GDM1 (cell line): ENCODE results near the gene SLF2.

Source experiments
- DNase-seq: peaks from one replicate; lab custom pipeline; 2025; lab: John Stamatoyannopoulos, UW

Gene SLF2

DNA sequence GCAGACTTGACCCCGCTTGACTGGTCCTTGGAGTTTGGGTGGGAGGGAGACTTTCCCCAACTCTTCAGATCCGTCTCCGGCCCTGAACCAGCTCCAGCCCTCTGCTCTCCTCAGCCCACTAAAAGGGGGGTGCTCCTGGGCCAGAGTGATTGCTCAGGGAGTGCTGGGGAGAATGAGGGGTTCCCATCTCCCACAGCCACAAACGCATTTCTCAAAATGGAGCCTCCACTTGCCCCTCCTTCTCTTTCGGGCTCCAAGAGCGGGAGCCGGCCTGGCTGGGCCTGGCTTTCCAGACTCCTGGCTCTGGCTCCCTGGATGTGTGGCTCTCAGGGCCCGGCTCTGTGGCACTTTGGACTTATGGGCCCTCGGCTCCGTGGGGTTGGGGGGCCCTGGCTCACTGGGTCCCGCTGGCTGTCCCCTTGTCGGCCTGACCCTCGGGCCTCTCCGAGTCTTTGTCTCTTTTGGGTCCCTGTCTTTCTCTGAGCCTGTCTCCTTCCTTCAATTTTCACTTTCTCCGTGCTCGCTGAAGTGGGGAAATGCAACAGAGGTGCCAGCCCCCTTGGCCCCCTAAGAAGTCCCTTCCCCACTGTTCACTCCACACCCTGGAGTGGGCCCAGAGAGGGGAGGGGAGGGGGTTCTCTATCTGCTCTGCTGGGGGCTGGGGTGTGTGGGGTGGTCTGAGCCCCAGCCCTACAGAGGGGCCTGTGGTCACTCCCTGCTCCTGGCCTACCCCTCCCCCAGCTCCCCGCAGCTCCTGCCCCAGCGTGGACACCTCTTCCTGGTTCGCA lies 87.6 kb downstream of the SLF2 start:
- no peak for DNase-seq

DNA sequence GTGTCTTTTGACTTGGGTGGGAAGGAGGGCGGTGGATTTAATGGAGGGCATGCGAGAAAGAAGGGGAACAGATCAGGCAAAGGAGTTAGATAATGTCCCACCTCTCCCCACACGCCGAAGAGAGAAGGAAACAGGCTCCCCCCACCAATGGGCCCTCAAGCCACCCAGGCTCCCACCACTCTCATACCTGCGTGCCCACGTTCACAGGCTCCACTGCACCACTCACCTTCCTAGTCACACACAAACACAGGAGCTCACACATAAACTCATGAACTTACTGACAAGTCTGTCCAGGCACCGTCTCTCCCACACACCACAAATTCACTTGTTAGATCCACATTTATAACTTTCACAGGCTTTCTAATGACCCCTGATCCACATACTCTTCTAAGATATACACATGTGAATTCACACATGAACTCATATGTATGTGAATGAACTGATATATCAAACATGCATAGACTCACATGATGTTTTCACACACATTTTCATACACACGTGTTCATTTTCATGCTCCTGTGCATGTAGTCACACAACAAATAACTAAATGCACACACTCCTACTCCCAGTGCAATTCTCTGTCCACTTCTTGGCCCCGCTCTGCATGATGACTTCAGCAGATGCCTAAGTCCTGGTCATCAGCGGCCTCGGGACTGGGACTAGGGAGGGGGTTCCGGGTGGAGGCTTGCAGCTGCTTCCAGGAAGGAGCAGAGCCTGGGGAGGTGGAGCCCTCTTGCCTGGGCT lies 88.3 kb downstream of the SLF2 start:
- no peak for DNase-seq

DNA sequence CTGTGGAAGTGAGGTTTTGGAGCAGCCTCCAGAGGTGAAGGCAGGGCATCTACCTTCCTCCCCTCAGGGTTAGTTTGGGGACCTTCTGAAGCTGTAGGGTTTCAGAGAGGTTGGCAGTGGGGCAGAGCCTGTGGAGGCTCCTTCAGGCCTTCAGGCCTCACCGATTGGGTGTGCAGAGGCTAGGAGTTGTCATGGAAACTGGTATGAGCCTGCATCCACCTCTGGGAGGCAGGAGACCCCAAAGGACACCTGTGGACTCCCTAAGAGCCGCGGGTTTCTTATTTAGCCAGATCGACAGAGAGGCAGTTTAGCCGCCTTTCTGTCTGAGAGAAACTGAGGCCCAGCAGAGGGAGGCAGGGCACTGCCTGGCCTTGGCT lies 88.9 kb downstream of the SLF2 start:
- no peak for DNase-seq

DNA sequence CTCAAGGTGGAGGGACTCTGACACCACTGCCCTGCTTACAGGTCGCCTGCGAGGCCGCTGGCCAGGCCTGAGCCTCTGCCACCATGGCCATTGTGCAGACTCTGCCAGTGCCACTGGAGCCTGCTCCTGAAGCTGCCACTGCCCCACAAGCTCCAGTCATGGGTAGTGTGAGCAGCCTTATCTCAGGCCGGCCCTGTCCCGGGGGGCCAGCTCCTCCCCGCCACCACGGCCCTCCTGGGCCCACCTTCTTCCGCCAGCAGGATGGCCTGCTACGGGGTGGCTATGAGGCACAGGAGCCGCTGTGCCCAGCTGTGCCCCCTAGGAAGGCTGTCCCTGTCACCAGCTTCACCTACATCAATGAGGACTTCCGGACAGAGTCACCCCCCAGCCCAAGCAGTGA lies 89.7 kb downstream of the SLF2 start:
- DNase-seq, result no peak

DNA sequence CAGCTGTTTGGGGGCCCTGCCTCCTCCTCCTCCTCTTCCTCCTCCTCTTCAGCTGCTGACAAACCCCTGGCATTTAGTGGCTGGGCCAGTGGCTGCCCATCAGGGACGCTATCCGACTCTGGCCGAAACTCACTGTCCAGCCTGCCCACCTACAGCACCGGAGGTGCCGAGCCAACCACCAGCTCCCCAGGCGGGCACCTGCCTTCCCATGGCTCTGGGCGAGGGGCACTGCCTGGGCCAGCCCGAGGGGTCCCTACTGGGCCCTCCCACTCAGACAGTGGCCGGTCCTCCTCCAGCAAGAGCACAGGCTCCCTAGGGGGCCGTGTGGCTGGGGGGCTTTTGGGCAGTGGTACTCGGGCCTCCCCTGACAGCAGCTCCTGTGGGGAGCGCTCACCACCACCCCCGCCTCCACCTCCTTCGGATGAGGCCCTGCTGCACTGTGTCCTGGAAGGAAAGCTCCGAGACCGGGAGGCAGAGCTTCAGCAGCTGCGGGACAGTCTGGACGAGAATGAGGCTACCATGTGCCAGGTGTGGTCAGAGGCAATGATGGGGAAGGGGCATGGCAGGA lies 91.0 kb downstream of the SLF2 start:
- no peak for DNase-seq

DNA sequence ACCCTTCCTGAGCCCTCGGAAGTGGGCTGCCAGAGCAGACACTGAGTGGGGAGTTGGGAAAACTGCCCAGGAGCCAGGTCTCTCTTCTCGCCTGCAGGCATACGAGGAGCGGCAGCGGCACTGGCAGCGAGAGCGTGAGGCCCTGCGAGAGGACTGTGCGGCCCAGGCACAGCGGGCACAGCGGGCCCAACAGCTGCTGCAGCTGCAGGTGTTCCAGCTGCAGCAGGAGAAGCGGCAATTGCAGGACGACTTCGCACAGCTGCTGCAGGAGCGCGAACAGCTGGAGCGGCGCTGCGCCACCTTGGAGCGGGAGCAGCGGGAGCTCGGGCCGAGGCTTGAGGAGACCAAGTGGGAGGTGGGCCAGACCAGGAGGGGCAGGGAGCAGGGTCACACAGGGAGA lies 92.6 kb downstream of the SLF2 start:
- no peak for DNase-seq

DNA sequence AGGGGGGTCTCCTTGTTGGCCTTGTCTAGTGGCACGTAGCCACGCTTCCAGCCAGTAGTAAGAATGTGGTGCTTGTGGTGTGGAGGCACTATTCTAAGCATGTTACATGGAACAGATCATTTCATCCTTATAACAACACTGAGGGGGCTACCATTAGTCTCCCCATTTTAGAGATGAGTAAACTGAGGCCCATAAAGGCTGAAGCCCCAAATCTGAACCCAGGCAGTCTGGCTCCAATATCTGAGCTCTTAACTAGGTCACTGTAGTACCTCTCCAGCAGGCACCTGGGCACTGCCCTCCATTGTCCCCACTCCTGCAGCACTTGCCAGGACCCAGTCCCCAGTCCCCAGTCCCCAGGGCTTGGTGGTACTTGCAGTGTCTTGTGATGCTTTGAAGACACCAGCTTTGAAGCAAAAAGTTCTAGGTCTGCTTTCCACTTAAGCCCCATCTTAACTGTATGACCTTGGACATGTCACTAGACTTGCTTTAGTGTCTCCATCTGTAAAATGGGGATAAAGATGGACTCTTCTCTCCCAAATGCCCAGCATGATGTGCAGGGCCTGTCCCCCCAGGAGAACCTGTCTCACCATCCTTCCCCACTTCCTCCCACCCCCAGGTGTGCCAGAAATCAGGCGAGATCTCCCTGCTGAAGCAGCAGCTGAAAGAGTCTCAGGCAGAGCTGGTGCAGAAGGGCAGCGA lies 93.3 kb downstream of the SLF2 start:
- no peak for DNase-seq

DNA sequence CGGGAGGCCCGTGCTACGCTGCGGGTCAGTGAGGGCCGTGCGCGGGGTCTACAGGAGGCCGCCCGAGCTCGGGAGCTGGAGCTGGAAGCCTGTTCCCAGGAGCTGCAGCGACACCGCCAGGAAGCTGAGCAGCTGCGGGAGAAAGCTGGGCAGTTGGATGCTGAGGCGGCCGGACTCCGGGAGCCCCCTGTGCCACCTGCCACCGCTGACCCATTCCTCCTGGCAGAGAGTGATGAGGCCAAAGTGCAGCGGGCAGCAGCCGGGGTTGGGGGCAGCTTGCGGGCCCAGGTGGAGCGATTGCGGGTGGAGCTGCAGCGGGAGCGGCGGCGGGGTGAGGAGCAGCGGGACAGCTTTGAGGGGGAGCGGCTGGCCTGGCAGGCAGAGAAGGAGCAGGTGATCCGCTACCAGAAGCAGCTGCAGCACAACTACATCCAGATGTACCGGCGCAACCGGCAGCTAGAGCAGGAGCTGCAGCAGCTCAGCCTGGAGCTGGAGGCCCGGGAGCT lies 93.9 kb downstream of the SLF2 start:
- DNase-seq, result no peak

DNA sequence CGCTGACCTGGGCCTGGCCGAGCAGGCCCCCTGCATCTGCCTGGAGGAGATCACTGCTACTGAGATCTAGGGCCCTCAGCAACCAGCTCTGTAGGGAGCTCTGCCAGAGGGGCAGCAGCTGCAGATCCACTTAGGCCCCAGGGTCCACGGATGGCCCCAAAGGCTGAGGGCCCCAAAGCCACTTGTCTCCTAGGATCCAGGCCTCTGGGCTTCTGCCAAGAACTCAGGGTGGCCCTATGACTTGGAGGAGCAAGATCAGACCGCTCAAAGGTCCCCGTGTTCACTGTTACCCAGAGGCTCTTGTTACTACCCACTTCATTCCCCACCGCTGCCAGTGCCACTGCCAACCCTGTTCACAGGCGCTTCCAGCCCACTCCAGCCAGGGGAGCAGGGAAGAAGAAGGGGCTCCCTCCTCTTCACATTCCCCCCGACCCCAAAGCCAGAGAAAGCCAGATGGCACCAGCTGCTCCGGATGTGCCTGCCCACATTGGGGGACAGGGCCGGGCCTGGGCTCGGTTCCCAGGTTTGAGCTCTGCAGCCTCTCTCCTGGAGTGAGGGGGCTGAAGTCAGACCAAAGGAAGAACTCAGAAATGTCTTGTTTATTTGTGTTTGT lies 94.4 kb downstream of the SLF2 start:
- DNase-seq, result no peak

DNA sequence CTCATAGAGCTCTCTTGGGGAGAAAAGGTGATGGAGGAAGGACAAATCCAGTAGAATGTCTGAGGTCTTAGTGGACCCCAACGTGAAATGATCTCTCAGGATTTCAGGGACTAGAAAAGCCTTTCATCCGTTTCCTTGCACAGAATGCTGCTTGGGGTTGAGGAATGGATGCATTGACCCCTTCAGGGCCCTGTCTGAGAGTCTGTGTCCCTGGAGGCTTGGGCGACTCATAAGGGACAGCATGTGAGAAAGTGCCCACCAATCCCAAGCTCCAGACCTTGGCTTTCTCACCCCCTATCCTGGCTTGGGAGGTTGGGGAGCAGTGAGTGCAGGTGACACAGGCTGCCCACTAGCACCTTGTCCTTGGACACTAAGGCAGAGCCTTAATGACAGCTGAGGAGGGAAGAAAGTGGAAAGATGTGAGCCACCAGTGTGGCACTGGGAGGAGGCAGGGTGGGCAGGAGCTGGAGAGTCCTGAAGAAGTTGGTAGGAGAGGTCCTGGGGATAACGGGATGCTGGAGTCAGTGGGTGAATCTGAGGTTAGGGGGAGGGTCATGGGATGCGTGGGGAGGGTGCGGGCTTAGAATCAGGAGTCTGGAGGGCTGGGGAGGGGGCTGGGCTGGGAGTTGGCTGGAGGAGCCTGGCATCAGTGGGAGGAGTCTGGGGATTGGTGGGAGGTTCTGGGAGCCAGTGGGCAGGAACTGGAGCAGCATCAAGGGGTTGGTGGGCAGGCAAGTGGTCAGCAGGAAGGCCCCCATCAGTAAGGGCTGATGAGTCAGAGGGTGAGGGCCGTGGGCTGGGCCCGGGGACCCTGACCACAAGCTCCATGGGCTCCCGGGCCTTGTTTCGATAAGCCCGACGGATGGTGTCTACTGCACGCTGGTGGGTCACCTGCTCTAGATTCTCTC lies 95.4 kb downstream of the SLF2 start:
- DNase-seq, result no peak

DNA sequence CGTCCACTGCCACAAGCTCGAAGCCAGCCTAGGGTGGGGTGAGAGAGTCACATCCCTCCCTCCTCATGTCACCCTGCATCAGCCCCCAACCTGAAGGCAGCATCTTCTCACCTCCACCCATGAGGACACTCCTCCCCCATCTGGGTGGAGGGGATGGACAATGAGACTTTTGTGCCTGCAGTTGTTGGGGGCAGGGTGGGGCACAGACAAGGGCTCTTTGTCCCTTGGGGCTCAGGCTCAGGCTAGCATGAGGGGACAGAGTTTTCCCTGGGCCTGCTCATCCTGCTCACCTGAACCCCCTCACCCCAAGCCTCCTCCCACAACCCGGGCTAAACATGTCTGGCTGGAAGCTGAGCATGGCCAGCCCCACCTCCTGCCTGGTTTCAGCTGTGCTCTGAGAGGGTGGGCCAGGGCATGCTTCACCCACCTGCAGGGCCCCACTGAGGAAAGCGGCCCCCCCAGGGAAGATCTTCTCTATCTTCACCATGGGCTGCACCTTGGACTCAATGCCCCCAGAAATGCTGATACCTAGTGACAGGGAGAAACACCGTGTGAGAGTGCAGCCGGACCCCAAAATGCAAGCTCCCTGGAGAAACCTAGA lies 96.2 kb downstream of the SLF2 start:
- no peak for DNase-seq

DNA sequence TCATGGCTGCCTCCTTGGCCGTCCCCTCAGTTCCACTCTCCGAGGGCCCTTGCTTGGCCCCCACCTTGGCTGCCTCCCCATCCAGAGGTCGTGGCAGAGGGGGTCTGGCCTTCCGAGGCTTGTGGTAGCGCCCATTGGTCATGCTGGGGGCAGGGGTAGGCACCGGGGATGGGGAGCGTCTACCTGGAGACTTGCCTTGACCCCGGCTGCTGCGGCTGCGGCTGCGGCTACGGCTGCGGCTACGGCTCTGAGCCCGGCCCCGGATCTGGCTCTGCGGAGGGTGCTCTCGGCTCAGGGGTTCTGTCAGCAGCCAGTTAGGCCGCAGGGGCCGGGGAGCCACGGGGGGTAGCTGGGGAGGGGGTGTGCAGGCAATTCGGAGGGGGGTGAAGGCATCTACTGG lies 97.6 kb downstream of the SLF2 start:
- no peak for DNase-seq

DNA sequence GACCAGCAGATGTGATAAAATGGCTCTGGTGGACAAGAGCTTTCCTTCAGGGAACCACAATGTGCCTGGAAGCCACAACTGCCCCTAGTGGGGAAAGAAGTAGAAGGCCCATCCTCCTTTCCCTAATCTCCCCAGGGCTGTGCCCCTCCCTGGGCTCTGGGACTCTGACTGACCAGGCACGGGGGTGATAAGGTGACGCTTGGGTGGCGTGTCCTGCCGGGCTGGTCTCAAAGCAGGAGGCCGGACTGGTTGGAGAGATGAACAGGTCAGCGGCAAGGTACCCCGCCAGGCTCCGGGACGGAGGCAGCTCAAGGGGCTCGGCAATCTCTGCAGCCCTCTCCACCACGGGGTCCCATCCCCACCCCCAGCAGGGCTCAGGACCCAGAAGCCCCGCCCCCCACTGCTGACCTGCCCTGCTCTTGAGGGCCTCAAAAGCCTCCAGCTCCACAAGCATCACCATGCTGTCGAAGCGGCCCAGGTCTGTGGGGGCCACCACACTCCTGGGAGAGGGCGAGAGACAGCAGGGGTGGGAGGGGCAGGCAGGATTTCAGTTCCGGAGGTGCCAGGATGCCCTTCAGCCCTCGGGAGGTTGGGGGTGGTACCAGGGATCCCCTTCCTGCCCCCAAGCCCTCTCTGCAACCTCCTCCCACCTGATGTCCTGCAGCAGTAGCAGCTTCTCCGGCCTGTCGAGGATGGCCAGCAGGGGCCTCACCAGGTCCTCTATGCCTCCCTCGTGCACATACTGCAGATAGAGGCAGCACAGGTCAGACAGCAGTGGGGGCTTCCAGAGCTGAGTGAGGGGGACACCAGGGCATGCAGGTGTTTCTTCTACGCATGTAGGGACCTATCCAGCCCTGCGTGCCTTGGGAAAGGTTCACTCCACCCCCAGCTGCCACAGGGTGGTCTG lies 99.0 kb downstream of the SLF2 start:
- DNase-seq, result no peak

DNA sequence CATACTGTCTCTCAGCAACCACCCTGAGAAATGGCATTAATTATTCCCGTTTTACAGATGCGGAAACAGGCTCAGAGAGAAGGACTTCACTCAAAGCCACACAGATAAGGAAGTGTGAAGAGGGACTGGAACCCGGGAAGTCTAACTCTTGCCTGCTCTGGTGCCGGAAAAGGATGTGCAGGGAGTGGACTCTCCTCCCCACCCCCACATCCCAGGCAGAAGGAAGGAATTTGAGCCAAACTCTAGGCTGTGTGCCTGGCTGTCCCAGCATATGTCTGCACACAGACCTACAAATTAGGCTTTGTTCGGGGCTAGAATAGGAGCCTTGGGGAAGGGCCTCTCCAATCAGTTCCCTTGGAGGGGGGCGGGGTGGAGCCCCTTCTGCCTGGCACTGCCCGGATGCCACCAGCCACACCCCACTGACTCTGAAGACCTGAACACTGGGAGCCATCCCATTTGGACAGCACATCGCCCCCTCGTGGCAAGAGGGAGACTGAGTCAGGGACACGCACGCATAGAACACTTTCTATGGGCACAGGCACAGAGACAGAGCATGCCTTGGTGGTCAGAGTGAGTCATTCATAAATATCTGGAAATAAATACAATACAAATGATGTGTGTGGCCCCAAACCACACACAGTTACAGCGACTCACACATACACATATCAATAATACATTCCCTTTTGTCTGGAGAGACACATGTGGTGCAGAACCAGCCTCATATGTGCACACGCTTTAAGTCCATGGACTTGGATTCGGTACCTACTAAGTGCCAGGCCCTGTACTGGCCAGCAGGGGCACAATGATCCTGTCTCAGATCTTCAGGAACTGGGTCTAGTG lies 100.0 kb downstream of the SLF2 start:
- peak; percentile 67 for DNase-seq

DNA sequence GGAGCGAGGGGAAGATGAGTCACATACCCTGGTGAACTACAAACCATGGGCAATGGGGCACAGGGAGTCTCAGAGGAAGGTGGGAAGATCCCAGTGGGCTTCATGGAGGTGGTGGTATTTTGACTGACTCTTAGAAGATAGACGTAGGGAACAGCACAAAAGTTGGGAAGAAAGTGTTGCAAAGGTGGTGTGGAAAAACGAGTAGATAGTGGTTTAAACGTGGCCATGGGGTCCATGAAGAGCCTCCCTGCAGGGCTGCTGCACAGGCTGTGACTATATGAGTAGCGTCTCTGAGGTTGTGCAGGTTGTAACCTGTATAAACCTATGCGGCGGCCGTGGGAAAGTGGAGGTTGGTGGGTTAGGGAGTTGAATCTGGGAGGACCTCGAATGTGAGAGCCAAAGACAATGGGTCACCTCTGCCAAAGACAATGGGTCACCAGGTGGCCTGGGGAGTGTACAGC lies 100.6 kb downstream of the SLF2 start:
- DNase-seq, result no peak

DNA sequence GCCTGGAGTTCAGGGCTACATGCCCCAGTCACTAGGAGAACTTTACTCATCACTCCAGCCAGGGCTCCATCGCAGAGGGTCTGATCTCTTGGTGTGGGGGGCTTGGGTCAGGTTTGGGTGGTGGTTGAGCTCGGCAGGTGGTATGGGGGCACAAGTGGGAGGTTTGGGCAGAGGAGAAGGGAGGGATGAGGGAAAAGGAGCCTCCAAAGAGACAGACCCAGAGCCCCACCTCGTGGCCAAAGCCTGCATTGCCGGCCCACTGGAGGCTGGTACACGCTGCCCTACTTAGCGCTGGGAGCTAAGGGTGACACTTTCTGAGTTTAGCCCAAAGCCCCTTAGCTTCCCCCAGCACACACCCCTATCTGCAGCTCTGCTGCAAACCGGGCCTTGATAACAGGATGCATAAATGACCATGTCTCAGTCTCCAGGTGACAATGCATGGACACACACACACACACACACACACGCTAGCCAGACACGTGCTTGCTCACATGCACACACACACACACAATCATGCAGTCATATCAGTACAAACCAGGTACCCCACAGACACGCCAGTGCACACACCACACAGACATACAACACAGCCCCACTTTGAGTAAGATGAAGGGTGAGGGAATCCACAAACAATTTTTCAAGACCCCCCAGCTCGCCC lies 101.6 kb downstream of the SLF2 start:
- DNase-seq, result peak; percentile 45
